Fibroblast of mammary gland (primary cell): ENCODE data around the gene TNFRSF1B.

Source experiments
- DNase-seq: peaks from one replicate; pipeline ENCODE4 v3.0.0-alpha.2; 2010; ENCODE audit warnings: low read depth
- H3K4me3 ChIP-seq: 2 replicates; pipeline ENCODE4 v1.5.1; 2011; ENCODE audit warnings: low read depth, mild to moderate bottlenecking, low read length, moderate library complexity; ENCODE audit not compliant: control insufficient read depth
- TF ChIP-seq, protein P1 (sequence below): conservative IDR thresholded peaks from 2 replicates; pipeline ENCODE4 v1.5.1; 2011; ENCODE audit warnings: low read depth, low read length, inconsistent platforms; ENCODE audit not compliant: control insufficient read depth, insufficient read depth

The TNFRSF1B gene

DNA sequence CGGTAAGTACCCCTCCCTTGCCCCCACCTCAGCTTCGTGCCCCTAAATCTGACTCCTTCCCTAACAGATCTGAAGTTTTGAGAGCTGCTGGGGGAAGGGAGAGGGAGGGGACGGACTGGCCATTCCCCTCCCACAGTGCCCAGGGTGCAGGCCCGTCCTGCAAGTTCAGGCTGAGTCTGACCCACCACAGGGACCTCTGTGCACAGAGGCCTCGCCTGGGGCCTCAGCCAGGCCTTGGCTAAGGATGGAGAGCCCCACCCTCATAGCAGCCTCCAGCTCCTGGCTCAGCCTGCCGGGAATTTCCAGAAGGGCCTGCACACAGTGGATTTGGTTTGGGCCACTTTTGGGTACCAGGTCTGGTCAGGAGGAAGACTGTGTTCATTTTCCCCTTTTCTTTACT is 31.2 kb upstream of the TNFRSF1B start:
- no peak overlapping the region for H3K4me3 ChIP-seq
- TF ChIP-seq, protein P1, sequence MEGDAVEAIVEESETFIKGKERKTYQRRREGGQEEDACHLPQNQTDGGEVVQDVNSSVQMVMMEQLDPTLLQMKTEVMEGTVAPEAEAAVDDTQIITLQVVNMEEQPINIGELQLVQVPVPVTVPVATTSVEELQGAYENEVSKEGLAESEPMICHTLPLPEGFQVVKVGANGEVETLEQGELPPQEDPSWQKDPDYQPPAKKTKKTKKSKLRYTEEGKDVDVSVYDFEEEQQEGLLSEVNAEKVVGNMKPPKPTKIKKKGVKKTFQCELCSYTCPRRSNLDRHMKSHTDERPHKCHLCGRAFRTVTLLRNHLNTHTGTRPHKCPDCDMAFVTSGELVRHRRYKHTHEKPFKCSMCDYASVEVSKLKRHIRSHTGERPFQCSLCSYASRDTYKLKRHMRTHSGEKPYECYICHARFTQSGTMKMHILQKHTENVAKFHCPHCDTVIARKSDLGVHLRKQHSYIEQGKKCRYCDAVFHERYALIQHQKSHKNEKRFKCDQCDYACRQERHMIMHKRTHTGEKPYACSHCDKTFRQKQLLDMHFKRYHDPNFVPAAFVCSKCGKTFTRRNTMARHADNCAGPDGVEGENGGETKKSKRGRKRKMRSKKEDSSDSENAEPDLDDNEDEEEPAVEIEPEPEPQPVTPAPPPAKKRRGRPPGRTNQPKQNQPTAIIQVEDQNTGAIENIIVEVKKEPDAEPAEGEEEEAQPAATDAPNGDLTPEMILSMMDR = no peak
- peak; percentile 15 for DNase-seq

DNA sequence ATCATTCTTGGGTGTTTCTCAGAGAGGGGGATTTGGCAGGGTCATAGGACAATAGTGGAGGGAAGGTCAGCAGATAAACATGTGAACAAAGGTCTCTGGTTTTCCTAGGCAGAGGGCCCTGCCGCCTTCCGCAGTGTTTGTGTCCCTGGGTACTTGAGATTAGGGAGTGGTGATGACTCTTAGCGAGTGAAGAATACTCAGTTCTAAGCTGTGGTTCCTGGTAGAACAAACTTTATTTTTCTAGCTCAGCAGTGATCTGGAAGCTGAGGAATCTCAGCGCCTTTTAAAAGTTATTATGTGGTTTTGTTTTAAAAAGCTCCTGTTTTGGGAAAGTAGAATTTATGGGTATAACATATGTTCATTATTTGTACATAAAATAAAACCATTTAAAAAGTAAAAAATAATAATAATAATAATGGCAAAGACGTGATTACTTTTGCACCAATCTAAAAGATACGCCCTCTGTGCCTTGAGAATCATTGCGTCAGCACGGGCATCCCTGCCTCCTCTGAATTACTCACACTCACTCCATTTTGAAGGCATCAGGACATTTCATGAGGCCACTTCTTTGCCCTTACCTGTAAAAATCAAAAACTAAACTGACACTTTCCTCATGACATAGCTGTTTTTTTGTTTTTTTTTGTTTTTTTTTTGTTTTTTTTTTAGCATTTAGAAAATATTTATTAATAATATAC is 29.7 kb upstream of the TNFRSF1B start:
- TF ChIP-seq, protein P1 = no peak
- no peak for DNase-seq
- H3K4me3 ChIP-seq = no peak overlapping the region

DNA sequence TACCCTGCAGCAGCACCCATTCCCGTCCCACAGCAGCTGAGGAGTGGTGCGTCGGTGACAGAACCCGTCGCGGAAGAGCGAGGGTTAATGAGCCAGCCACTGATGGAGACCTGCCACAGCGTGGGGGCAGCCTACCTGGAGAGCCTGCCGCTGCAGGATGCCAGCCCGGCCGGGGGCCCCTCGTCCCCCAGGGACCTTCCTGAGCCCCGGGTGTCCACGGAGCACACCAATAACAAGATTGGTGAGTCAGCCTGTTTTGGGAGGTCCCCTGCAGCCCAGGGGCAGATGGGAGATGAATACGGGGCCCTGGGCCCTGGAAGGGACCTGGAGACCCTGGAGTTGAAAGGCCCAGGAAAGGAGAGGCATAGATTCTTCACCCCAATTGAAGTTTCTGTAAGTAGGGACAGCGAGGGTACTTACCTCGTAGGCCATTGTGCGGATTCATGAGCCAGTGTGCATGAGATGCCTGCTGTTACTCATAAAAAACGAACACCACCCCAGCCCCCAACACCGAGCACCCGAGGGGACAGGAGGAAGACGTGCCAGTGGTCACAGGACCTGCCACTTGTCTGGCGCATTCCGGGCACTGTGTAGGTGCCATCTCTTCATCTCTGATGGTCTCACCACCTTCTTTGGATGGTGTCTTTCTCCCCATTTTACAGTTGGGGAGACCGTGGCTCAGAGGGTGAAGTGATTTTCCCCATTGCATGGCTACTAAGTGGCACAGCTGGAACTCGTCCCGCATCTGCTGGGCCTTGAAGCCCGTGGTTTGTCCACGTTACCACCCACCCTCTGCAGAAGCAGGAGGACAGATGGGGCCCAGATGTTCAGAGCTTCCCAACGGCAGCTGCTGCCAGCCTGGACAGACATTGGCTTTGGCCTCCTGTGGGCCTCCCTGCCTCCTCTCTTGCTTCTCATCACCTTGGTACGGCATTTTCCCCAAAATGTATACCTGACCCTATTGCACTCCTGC is 28.3 kb upstream of the TNFRSF1B start:
- H3K4me3 ChIP-seq = no peak overlapping the region
- TF ChIP-seq, protein P1 = no peak
- peak; percentile 18 for DNase-seq

DNA sequence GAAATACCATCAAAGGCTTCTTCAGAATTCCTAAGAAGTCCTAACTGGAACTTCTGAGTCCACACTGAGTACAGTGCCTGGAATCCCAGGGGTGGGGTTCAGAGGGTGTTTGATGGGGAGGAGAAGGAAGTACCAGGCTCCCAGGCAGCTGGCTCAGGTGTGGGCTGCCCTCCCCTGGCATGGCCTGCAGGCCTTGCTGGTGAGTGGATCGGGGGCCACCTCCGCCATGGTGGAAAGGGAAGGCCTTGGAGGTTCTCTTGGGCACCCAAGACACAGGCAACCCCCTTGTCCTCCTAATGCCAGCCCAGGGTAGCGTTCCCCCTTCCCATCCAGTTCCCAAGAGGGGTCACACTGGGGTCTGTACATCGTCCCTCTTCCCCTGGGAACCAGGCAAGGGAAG is 26.8 kb upstream of the TNFRSF1B start:
- H3K4me3 ChIP-seq = no peak overlapping the region
- DNase-seq = no peak
- TF ChIP-seq, protein P1 = no peak

DNA sequence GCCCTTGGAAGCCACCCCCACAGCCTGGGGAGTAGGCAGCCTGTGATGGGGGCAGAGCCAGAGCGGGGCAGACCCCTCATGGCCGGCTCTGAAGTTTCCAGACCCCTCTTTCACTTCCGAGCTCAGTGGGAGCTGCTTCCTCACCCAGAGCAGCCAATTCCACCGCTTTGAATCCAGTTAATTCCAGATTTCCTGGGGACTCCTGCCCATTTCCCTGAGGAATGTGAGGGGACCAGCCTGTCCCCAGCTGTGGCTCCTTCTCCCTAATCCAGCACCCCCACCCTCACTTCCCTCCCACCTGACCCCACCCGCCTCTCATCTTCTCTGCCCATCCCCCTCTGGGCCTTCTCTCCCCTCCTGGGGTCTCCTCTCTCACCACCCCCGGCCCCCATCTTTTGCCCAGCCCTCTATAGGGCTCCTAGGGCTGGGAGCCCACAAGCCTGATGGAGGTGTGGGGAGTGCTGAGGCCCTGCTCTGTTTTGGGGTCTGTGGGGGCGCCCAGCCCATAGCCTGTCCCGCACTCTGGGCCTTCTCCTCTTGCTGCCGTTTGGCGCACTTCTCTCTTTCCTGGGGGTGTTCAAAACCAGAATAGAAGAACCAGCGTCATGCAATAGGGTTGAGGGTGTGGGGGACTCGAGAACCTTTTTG is 26.2 kb upstream of the TNFRSF1B start:
- no peak overlapping the region for H3K4me3 ChIP-seq
- no peak for DNase-seq
- TF ChIP-seq, protein P1 = no peak

DNA sequence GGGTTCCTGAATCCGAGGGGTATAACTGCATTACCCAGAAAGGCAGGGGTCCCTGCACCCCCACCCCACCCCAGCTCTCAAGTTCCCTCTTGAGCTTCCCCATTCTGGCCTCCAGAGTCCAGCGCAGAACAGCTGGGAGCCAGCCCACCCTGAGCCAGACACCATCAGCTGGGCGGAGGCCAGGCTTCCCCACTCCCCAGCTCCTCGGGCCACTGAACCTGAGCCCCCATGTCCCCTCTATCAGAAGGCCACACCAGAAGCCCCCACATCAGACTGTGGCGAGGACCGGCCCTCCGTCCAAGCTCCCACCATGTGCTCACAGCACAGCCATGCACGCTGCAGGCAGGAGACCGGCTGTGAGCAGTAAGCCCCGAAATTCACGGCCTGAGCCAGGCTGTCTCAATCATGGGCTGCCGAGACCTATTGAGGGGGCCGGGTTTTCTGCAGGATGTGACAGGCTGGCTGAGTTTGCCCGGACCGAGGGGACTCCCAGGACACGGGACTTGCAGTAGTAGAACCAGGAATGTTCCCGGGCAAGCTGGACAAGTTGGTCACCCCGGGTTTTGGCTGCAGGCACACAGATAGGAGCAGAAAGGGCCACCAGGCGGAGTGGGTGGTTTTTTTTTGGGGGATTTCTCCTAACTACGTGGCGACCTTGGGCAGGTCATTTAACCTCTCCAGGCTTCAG is 25.5 kb upstream of the TNFRSF1B start:
- DNase-seq = no peak
- H3K4me3 ChIP-seq = no peak overlapping the region
- TF ChIP-seq, protein P1 = no peak
